ENCODE results near the gene NSD1. TPM values are rescaled to one million over a fixed set of nuclear protein-coding genes. Genes with fewer than 3 reads are reported as not detected.

Gene NSD1
- total and polyA plus RNA-seq, 2 of the 4 experiments (the other 2 are of a cell fraction) = 7.7 to 31.0 TPM

DNA sequence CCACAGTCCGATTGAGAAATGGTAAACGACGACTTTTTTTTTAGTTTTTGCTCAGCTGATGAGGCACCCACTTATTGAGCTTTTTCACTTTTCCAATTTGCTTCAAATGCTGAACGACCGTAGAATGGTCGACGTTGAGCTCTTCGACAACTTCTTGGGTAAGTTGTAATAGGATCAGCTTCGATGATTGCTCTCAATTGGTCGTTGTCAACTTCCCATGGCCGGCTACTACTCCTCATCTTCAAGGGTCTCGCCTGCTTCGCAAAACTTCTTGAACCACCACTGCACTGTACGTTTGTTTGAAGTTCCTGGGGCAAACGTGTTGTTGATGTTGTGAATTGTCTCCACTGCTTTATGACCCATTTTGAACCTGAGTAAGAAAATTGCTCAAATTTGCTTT lies 35.7 kb downstream of the NSD1 start:
- no peak overlapping the region for H3K9ac ChIP-seq (ENCODE audit: low read depth, low read length)
- TF ChIP-seq BHLHE40 (IDR thresholded peaks at IDR 0.05; ENCODE audit: low read depth, low read length) (no peak), MXI1 (IDR thresholded peaks at IDR 0.05; ENCODE audit: borderline replicate concordance, low read depth, low read length) (no peak), RAD21 (IDR thresholded peaks at IDR 0.05; ENCODE audit: low read length) (no peak), MAZ (IDR thresholded peaks at IDR 0.05; ENCODE audit: borderline replicate concordance, low read depth, low read length) (no peak), RCOR1 (IDR thresholded peaks at IDR 0.05; ENCODE audit: insufficient replicate concordance, low read length) (no peak), NFE2L2 (IDR thresholded peaks at IDR 0.05; ENCODE audit: low read depth, low read length) (no peak), SMC3 (IDR thresholded peaks at IDR 0.05; ENCODE audit: low read depth, low read length) (no peak), MAFK (IDR thresholded peaks at IDR 0.05; ENCODE audit: low read depth, low read length) (no peak), RFX5 (IDR thresholded peaks at IDR 0.05; ENCODE audit: low read depth, low read length) (no peak), CEBPB (IDR thresholded peaks at IDR 0.05; ENCODE audit: low read depth, low read length) (no peak)
- TF ChIP-seq, protein P1, sequence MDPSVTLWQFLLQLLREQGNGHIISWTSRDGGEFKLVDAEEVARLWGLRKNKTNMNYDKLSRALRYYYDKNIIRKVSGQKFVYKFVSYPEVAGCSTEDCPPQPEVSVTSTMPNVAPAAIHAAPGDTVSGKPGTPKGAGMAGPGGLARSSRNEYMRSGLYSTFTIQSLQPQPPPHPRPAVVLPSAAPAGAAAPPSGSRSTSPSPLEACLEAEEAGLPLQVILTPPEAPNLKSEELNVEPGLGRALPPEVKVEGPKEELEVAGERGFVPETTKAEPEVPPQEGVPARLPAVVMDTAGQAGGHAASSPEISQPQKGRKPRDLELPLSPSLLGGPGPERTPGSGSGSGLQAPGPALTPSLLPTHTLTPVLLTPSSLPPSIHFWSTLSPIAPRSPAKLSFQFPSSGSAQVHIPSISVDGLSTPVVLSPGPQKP (IDR thresholded peaks at IDR 0.05; ENCODE audit: borderline replicate concordance, low read depth, low read length) = no peak
- TF ChIP-seq, protein P2, sequence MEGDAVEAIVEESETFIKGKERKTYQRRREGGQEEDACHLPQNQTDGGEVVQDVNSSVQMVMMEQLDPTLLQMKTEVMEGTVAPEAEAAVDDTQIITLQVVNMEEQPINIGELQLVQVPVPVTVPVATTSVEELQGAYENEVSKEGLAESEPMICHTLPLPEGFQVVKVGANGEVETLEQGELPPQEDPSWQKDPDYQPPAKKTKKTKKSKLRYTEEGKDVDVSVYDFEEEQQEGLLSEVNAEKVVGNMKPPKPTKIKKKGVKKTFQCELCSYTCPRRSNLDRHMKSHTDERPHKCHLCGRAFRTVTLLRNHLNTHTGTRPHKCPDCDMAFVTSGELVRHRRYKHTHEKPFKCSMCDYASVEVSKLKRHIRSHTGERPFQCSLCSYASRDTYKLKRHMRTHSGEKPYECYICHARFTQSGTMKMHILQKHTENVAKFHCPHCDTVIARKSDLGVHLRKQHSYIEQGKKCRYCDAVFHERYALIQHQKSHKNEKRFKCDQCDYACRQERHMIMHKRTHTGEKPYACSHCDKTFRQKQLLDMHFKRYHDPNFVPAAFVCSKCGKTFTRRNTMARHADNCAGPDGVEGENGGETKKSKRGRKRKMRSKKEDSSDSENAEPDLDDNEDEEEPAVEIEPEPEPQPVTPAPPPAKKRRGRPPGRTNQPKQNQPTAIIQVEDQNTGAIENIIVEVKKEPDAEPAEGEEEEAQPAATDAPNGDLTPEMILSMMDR (conservative IDR thresholded peaks at IDR 0.05; ENCODE audit: low read depth, low read length) = no peak
- H3K23ac ChIP-seq (ENCODE audit: low read depth, low read length) = no peak overlapping the region
- H3K27me3 ChIP-seq (ENCODE audit: control insufficient read depth, insufficient read depth, low read length) = no peaks in the 10 kb centered on the region
- H4K5ac ChIP-seq (ENCODE audit: low read depth, low read length) = no peak overlapping the region
- no peaks in the 10 kb centered on the region for H3K4me1 ChIP-seq (ENCODE audit: control insufficient read depth, insufficient read depth, low read length)
- intact Hi-C loops (cut with micrococcal nuclease) (no loop called here), in situ Hi-C loops (cut with MboI; ENCODE audit: low sequenced_read_pairs) (no loop called here), dilution Hi-C loops (cut with HindIII; ENCODE audit: low sequenced_read_pairs, unreplicated experiment) (no loop called here)
- no peak overlapping the region for H2BK15ac ChIP-seq (ENCODE audit: low read depth, low read length)
- no peaks in the 10 kb centered on the region for H3K9me3 ChIP-seq (ENCODE audit: control insufficient read depth, insufficient read depth, low read length)
- no peak overlapping the region for H2BK20ac ChIP-seq (ENCODE audit: low read depth, low read length)
- H3K4me2 ChIP-seq (ENCODE audit: low read depth, low read length) = no peak overlapping the region
- H3K4ac ChIP-seq (ENCODE audit: low read depth, low read length) = no peak overlapping the region
- H4K20me1 ChIP-seq (ENCODE audit: insufficient read depth, low read length) = peaks cover 10% of the 10 kb centered on the region; the same call in 1 of the 2 replicates
- ChIA-PET POLR2A (ENCODE audit: unreplicated experiment) (no interaction called here), CTCF (interaction anchor here (0.5 kb wide), 1 partner anchor 338 kb away, joined by 3 read pairs; no protein-coding TSS in a partner anchor)
- H3K9me1 ChIP-seq (ENCODE audit: insufficient read depth, low read length) = peaks cover 4% of the 10 kb centered on the region; the same call in 1 of the 2 replicates
- H2BK120ac ChIP-seq (ENCODE audit: low read depth, low read length) = no peak overlapping the region
- no TSS peak for BruUV-seq (replicated peaks)
- H2BK5ac ChIP-seq (ENCODE audit: low read depth, low read length, poor library complexity, severe bottlenecking) = no peak overlapping the region
- H4K91ac ChIP-seq (ENCODE audit: insufficient read depth, low read depth, low read length) = no peak overlapping the region
- H3K56ac ChIP-seq (ENCODE audit: extremely low read depth, insufficient read depth, low read length) = no peak overlapping the region
- no peak overlapping the region for H3K27ac ChIP-seq (ENCODE audit: insufficient read depth, low read length)
- no peak overlapping the region for H2AK5ac ChIP-seq (ENCODE audit: low read depth, low read length)
- no peak overlapping the region for H4K8ac ChIP-seq (ENCODE audit: low read depth in 2 of 2, low read length in 2 of 2)
- DNase-seq (no peak), ATAC-seq (ENCODE audit: low read depth) (no peak)
- peaks cover 14% of the 10 kb centered on the region for H3K36me3 ChIP-seq (ENCODE audit: control insufficient read depth, insufficient read depth, low read length)
- H3K18ac ChIP-seq (ENCODE audit: low read depth, low read length) = no peak overlapping the region
- H3K4me3 ChIP-seq (ENCODE audit: insufficient read depth, low read depth, low read length) = no peak overlapping the region
- H3K79me1 ChIP-seq (ENCODE audit: low read depth in 1 of 2, low read length in 2 of 2) = peaks cover 17 to 54% of the 10 kb centered on the region in 2 experiments
- WGBS, 2 experiments (ENCODE audit: extremely low coverage in 2 of 2, insufficient read length in 1 of 2) = 96% methylated on average over 4 of the region's 15 CpGs; no CpG with 5 or more reads in 1 of the 2 experiments
- no peak overlapping the region for H3K14ac ChIP-seq (replicated peaks; ENCODE audit: low read depth, low read length)
- no peak overlapping the region for H2AFZ ChIP-seq (replicated peaks; ENCODE audit: low read length, poor library complexity)
- H2AK9ac ChIP-seq (replicated peaks; ENCODE audit: low read depth, low read length, poor library complexity) = no peak overlapping the region

All from IMR-90 (cell line).